Mammary epithelial cell (primary cell): ENCODE results near the gene C1orf159.

Experiments
- EZH2 ChIP-seq: IDR thresholded peaks from 2 replicates; pipeline ENCODE4 v1.6.1; 2012; ENCODE audit warnings: low read length, inconsistent platforms, borderline replicate concordance
- TF ChIP-seq, protein P1 (sequence below), 2 donors: IDR thresholded peaks in 1 of 2; conservative IDR thresholded peaks in 1 of 2; 2 replicates each; pipeline ENCODE4 v1.5.1; 2011 to 2012; ENCODE audit warnings: inconsistent platforms in 2 of 2, low read length in 2 of 2, mild to moderate bottlenecking in 2 of 2, control low read depth in 1 of 2, low read depth in 1 of 2; ENCODE audit not compliant: insufficient read depth in 1 of 2; ENCODE audit errors: extremely low read depth in 1 of 2

DNA sequence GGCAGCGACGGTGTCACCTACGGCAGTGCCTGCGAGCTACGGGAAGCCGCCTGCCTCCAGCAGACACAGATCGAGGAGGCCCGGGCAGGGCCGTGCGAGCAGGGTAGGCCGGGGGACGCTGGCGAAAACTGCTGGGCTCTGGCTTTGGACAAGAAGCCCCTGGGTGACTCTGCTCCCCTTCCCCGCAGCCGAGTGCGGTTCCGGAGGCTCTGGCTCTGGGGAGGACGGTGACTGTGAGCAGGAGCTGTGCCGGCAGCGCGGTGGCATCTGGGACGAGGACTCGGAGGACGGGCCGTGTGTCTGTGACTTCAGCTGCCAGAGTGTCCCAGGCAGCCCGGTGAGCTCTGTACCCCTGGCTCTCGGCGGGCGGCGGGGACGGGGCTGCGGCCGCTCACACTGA lies 72.0 kb downstream of the C1orf159 start:
- TF ChIP-seq, protein P1, sequence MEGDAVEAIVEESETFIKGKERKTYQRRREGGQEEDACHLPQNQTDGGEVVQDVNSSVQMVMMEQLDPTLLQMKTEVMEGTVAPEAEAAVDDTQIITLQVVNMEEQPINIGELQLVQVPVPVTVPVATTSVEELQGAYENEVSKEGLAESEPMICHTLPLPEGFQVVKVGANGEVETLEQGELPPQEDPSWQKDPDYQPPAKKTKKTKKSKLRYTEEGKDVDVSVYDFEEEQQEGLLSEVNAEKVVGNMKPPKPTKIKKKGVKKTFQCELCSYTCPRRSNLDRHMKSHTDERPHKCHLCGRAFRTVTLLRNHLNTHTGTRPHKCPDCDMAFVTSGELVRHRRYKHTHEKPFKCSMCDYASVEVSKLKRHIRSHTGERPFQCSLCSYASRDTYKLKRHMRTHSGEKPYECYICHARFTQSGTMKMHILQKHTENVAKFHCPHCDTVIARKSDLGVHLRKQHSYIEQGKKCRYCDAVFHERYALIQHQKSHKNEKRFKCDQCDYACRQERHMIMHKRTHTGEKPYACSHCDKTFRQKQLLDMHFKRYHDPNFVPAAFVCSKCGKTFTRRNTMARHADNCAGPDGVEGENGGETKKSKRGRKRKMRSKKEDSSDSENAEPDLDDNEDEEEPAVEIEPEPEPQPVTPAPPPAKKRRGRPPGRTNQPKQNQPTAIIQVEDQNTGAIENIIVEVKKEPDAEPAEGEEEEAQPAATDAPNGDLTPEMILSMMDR (conservative IDR thresholded peaks at IDR 0.05 in 1 of 2, IDR thresholded peaks at IDR 0.05 in 1 of 2; ENCODE audit: extremely low read depth in 1 of 2, insufficient read depth in 1 of 2, low read depth in 1 of 2, low read length in 2 of 2): no peak
- no peak for TF ChIP-seq EZH2
